Measurements from ENCODE around the gene PHYHD1. TPM values are rescaled to one million over a fixed set of nuclear protein-coding genes. Genes with fewer than 3 reads are reported as not detected.

PHYHD1 gene
- total and polyA plus RNA-seq, 2 experiments from 2014 or later, result 20.3 to 25.7 TPM

DNA sequence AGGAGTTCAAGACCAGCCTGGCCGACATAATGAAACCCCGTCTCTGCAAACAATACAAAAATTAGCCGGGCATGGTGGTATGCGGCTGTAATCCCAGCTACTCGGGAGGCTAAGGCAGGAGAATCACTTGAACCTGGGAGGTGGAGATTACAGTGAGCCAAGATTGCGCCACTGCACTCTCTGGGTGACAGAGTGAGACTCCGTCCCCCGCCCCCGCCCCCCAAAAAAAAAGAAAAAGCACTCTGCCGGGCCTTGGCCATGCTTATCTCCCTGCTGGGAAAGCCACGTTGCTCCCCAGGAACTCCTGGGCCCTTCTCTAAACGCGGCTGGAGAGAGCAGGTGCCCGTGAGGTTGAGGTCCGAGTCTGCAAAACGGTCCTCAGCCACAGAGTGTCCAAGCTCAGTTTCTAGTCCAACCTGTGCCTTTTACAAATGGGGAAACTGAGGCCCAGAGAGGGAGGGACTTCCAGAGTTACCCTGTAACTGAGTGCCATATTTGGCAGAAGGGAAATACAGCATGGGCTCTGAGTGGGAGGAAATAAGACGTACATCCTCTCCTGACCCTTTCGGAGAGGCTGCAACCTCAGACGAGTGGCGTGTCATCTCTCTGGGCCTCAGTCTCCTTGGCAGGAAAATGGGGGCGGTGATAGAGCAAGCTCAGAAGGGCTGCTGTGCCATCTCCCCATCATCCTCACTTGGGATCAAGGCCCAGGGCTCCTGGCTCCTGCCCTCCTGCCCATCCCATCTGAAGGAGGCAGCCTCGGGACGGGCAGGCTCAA is 6.6 kb upstream of the PHYHD1 start:
- no peak overlapping the region for H3K4me2 ChIP-seq
- no peak for DNase-seq (ENCODE audit: low spot score)
- H3K4me3 ChIP-seq, result no peak overlapping the region
- no peak overlapping the region for H3K27ac ChIP-seq
- peaks cover 25% of the 10 kb centered on the region for H3K4me1 ChIP-seq (ENCODE audit: insufficient read depth)
- no peaks in the 10 kb centered on the region for H3K36me3 ChIP-seq (replicated peaks; ENCODE audit: insufficient read depth, low read depth)
- no peak overlapping the region for H2AFZ ChIP-seq
- H3K27me3 ChIP-seq, result no peaks in the 10 kb centered on the region
- no peaks in the 10 kb centered on the region for H3K9me2 ChIP-seq (replicated peaks; ENCODE audit: insufficient read depth)
- H3K79me2 ChIP-seq, result peaks cover 47% of the 10 kb centered on the region
- 88% methylated on average over 19 of the region's 23 CpGs for WGBS (ENCODE audit: low lambda C conversion rate, missing lambda C conversion rate)
- no peaks in the 10 kb centered on the region for H3K9me3 ChIP-seq (ENCODE audit: low read depth)
- no peak for TF ChIP-seq EZH2phosphoT487 (IDR thresholded peaks at IDR 0.05; ENCODE audit: low read depth, severe bottlenecking, unreplicated experiment)
- H4K20me1 ChIP-seq (ENCODE audit: insufficient read depth, poor library complexity, severe bottlenecking), result no peaks in the 10 kb centered on the region

DNA sequence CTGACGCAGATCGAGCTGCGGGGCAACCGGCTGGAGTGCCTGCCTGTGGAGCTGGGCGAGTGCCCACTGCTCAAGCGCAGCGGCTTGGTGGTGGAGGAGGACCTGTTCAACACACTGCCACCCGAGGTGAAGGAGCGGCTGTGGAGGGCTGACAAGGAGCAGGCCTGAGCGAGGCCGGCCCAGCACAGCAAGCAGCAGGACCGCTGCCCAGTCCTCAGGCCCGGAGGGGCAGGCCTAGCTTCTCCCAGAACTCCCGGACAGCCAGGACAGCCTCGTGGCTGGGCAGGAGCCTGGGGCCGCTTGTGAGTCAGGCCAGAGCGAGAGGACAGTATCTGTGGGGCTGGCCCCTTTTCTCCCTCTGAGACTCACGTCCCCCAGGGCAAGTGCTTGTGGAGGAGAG is 4.6 kb upstream of the PHYHD1 start:
- Histone ChIP-seq H3K4me3 (no peak overlapping the region), H3K27ac (no peak overlapping the region), H3K9me3 (ENCODE audit: low read depth) (no peaks in the 10 kb centered on the region), H2AFZ (no peak overlapping the region), H4K20me1 (ENCODE audit: insufficient read depth, poor library complexity, severe bottlenecking) (no peaks in the 10 kb centered on the region), H3K36me3 (replicated peaks; ENCODE audit: insufficient read depth, low read depth) (no peaks in the 10 kb centered on the region), H3K27me3 (no peaks in the 10 kb centered on the region), H3K79me2 (peaks cover 32% of the 10 kb centered on the region), H3K9me2 (replicated peaks; ENCODE audit: insufficient read depth) (no peaks in the 10 kb centered on the region), H3K4me1 (ENCODE audit: insufficient read depth) (peaks cover 39% of the 10 kb centered on the region), H3K4me2 (no peak overlapping the region)
- no peak for DNase-seq (ENCODE audit: low spot score)
- TF ChIP-seq EZH2phosphoT487 (IDR thresholded peaks at IDR 0.05; ENCODE audit: low read depth, severe bottlenecking, unreplicated experiment), result no peak
- TF ChIP-seq EZH2 (IDR thresholded peaks at IDR 0.05; ENCODE audit: borderline replicate concordance), result no peak
- 88% methylated on average over 18 of the region's 18 CpGs for WGBS (ENCODE audit: low lambda C conversion rate, missing lambda C conversion rate)

DNA sequence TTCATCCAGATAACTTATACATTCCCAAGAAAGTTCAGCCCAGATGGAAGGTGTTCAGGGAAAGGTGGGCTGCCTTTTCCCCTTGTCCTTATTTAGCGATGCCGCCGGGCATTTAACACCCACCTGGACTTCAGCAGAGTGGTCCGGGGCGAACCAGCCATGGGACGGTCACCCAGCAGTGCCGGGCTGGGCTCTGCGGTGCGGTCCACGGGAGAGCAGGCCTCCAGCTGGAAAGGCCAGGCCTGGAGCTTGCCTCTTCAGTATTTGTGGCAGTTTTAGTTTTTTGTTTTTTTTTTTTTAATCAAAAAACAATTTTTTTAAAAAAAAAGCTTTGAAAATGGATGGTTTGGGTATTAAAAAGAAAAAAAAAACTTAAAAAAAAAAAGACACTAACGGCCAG is 4.0 kb upstream of the PHYHD1 start:
- no peak overlapping the region for H3K4me3 ChIP-seq
- 97% methylated on average over 11 of the region's 11 CpGs for WGBS (ENCODE audit: low lambda C conversion rate, missing lambda C conversion rate)
- peaks cover 39% of the 10 kb centered on the region for H3K4me1 ChIP-seq (ENCODE audit: insufficient read depth)
- H3K36me3 ChIP-seq (replicated peaks; ENCODE audit: insufficient read depth, low read depth), result no peaks in the 10 kb centered on the region
- no peaks in the 10 kb centered on the region for H3K9me2 ChIP-seq (replicated peaks; ENCODE audit: insufficient read depth)
- TF ChIP-seq, protein P1, sequence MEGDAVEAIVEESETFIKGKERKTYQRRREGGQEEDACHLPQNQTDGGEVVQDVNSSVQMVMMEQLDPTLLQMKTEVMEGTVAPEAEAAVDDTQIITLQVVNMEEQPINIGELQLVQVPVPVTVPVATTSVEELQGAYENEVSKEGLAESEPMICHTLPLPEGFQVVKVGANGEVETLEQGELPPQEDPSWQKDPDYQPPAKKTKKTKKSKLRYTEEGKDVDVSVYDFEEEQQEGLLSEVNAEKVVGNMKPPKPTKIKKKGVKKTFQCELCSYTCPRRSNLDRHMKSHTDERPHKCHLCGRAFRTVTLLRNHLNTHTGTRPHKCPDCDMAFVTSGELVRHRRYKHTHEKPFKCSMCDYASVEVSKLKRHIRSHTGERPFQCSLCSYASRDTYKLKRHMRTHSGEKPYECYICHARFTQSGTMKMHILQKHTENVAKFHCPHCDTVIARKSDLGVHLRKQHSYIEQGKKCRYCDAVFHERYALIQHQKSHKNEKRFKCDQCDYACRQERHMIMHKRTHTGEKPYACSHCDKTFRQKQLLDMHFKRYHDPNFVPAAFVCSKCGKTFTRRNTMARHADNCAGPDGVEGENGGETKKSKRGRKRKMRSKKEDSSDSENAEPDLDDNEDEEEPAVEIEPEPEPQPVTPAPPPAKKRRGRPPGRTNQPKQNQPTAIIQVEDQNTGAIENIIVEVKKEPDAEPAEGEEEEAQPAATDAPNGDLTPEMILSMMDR (IDR thresholded peaks at IDR 0.05; ENCODE audit: poor library complexity), result no peak
- TF ChIP-seq EZH2phosphoT487 (IDR thresholded peaks at IDR 0.05; ENCODE audit: low read depth, severe bottlenecking, unreplicated experiment), result no peak
- TF ChIP-seq EZH2 (IDR thresholded peaks at IDR 0.05; ENCODE audit: borderline replicate concordance), result no peak
- no peaks in the 10 kb centered on the region for H3K27me3 ChIP-seq
- DNase-seq (ENCODE audit: low spot score), result no peak
- no peaks in the 10 kb centered on the region for H3K9me3 ChIP-seq (ENCODE audit: low read depth)
- H2AFZ ChIP-seq, result no peak overlapping the region
- H3K4me2 ChIP-seq, result no peak overlapping the region
- H4K20me1 ChIP-seq (ENCODE audit: insufficient read depth, poor library complexity, severe bottlenecking), result no peaks in the 10 kb centered on the region
- H3K79me2 ChIP-seq, result peaks cover 26% of the 10 kb centered on the region
- H3K27ac ChIP-seq, result peak overlapping the region; percentile 21

DNA sequence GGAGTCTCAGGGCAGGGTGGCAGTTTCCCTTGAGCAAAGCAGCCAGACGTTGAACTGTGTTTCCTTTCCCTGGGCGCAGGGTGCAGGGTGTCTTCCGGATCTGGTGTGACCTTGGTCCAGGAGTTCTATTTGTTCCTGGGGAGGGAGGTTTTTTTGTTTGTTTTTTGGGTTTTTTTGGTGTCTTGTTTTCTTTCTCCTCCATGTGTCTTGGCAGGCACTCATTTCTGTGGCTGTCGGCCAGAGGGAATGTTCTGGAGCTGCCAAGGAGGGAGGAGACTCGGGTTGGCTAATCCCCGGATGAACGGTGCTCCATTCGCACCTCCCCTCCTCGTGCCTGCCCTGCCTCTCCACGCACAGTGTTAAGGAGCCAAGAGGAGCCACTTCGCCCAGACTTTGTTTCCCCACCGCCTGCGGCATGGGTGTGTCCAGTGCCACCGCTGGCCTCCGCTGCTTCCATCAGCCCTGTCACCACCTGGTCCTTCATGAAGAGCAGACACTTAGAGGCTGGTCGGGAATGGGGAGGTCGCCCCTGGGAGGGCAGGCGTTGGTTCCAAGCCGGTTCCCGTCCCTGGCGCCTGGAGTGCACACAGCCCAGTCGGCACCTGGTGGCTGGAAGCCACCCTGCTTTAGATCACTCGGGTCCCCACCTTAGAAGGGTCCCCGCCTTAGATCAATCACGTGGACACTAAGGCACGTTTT is 3.5 kb upstream of the PHYHD1 start:
- H3K4me3 ChIP-seq, result no peak overlapping the region
- H3K4me2 ChIP-seq, result no peak overlapping the region
- H3K36me3 ChIP-seq (replicated peaks; ENCODE audit: insufficient read depth, low read depth), result no peaks in the 10 kb centered on the region
- 88% methylated on average over 26 of the region's 26 CpGs for WGBS (ENCODE audit: low lambda C conversion rate, missing lambda C conversion rate)
- peaks cover 21% of the 10 kb centered on the region for H3K79me2 ChIP-seq
- no peaks in the 10 kb centered on the region for H4K20me1 ChIP-seq (ENCODE audit: insufficient read depth, poor library complexity, severe bottlenecking)
- H3K27me3 ChIP-seq, result no peaks in the 10 kb centered on the region
- TF ChIP-seq EZH2phosphoT487 (IDR thresholded peaks at IDR 0.05; ENCODE audit: low read depth, severe bottlenecking, unreplicated experiment) (no peak), EZH2 (IDR thresholded peaks at IDR 0.05; ENCODE audit: borderline replicate concordance) (no peak)
- TF ChIP-seq, protein P1 (IDR thresholded peaks at IDR 0.05; ENCODE audit: poor library complexity), result no peak
- H3K4me1 ChIP-seq (ENCODE audit: insufficient read depth), result peaks cover 37% of the 10 kb centered on the region
- no peak overlapping the region for H2AFZ ChIP-seq
- H3K27ac ChIP-seq, result peak overlapping the region; percentile 21
- no peaks in the 10 kb centered on the region for H3K9me2 ChIP-seq (replicated peaks; ENCODE audit: insufficient read depth)
- no peak for DNase-seq (ENCODE audit: low spot score)
- H3K9me3 ChIP-seq (ENCODE audit: low read depth), result no peaks in the 10 kb centered on the region

All from hepatocyte (in vitro differentiated cells).